GM19324 (cell line): ENCODE measurements around the gene UFD1.

Experiments used
- ATAC-seq: cut with Tn5 transposase; IDR thresholded peaks from one replicate; pipeline ENCODE4 v1.9.1; 2021; ENCODE audit warnings: mild to moderate bottlenecking, moderate library complexity; ENCODE audit not compliant: unreplicated experiment, low FRiP score

Gene UFD1

GRCh38 chr22:19473578-19473977 lies 5.4 kb downstream of the UFD1 start:
- ATAC-seq: no peak

GRCh38 chr22:19472233-19472632 lies 6.8 kb downstream of the UFD1 start:
- no peak for ATAC-seq

GRCh38 chr22:19471572-19471971 lies 7.4 kb downstream of the UFD1 start:
- ATAC-seq: no peak

- ATAC-seq: no peak
These were observed 9.0 kb downstream of the UFD1 start for GRCh38 chr22:19470010-19470409.

- ATAC-seq: no peak
These were observed 9.6 kb downstream of the UFD1 start for GRCh38 chr22:19469421-19469820.

GRCh38 chr22:19467912-19468311 lies 11.1 kb downstream of the UFD1 start:
- no peak for ATAC-seq

GRCh38 chr22:19466848-19467752 lies 11.9 kb downstream of the UFD1 start:
- ATAC-seq: no peak

GRCh38 chr22:19466126-19466716 lies 12.8 kb downstream of the UFD1 start:
- ATAC-seq: no peak

- ATAC-seq: no peak
These were observed 14.0 kb downstream of the UFD1 start for GRCh38 chr22:19464975-19465374.

- ATAC-seq: no peak
These were observed 14.4 kb downstream of the UFD1 start for GRCh38 chr22:19464546-19464945.

GRCh38 chr22:19463491-19464469 lies 15.2 kb downstream of the UFD1 start:
- no peak for ATAC-seq

GRCh38 chr22:19463008-19463407 lies 16.0 kb downstream of the UFD1 start:
- ATAC-seq: no peak

- no peak for ATAC-seq
These were observed 17.5 kb downstream of the UFD1 start for GRCh38 chr22:19461506-19461905.

GRCh38 chr22:19460036-19460435 lies 19.0 kb downstream of the UFD1 start:
- ATAC-seq: no peak

- ATAC-seq: no peak
These were observed 21.1 kb downstream of the UFD1 start for GRCh38 chr22:19457828-19458428.

GRCh38 chr22:19456541-19456940 lies 22.5 kb downstream of the UFD1 start:
- ATAC-seq: no peak

GRCh38 chr22:19455585-19456370 lies 23.2 kb downstream of the UFD1 start:
- no peak for ATAC-seq

GRCh38 chr22:19455033-19455432 lies 24.0 kb downstream of the UFD1 start:
- no peak for ATAC-seq

GRCh38 chr22:19454156-19454555 lies 24.8 kb downstream of the UFD1 start:
- no peak for ATAC-seq

GRCh38 chr22:19453718-19454117 lies 25.3 kb downstream of the UFD1 start:
- ATAC-seq: no peak
